AG09309 (cell line): ENCODE data around the gene TANC1.

Experiments used
- DNase-seq: peaks from one replicate; pipeline ENCODE4 v3.0.0-alpha.2; 2010; ENCODE audit warnings: low read depth
- H3K4me3 ChIP-seq: 2 replicates; pipeline ENCODE4 v1.5.1; 2011; ENCODE audit warnings: mild to moderate bottlenecking, low read depth, low read length, moderate library complexity; ENCODE audit not compliant: control insufficient read depth
- TF ChIP-seq, protein P1 (sequence below): IDR thresholded peaks from 2 replicates; pipeline ENCODE4 v1.5.1; 2011; ENCODE audit warnings: mild to moderate bottlenecking, low read depth, low read length, inconsistent platforms; ENCODE audit not compliant: insufficient read depth, control insufficient read depth; ENCODE audit errors: missing control alignments

The TANC1 gene

DNA sequence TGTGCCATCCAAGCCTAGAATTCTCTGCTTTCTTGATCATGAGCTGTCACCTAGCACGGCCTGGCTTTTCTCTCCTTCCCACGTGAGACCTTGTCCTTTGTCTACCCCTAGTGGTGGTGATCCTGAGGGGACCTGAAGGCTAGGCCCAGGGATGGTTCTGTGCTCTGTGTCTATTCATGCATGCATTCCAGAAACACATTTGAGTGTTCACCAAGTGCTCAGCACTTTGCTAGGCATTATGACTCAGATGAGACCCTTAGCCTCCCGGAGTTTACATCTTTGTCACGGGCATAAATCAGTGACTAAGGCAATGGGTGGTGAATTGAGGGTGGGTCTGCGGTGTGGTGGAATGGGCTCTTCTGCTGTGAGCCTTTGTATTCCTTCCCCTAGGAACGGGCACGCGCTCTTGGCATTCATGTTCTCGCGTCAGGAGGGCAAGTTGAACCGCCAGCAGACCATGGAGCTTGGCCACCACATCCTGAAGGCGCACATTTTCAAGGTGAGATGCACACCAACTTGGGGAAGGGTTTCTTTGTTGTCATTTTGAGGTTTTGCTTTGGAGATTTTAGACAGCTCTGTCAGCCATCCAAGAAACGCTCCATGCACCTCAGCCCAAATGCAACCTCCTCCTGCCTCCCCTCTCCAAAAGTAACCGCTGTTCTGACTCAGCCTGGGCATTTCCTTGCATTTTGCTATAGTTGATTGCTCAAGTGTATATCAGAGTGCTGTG is 217.1 kb downstream of the TANC1 start:
- DNase-seq, result no peak
- H3K4me3 ChIP-seq, result no peak overlapping the region
- TF ChIP-seq, protein P1, sequence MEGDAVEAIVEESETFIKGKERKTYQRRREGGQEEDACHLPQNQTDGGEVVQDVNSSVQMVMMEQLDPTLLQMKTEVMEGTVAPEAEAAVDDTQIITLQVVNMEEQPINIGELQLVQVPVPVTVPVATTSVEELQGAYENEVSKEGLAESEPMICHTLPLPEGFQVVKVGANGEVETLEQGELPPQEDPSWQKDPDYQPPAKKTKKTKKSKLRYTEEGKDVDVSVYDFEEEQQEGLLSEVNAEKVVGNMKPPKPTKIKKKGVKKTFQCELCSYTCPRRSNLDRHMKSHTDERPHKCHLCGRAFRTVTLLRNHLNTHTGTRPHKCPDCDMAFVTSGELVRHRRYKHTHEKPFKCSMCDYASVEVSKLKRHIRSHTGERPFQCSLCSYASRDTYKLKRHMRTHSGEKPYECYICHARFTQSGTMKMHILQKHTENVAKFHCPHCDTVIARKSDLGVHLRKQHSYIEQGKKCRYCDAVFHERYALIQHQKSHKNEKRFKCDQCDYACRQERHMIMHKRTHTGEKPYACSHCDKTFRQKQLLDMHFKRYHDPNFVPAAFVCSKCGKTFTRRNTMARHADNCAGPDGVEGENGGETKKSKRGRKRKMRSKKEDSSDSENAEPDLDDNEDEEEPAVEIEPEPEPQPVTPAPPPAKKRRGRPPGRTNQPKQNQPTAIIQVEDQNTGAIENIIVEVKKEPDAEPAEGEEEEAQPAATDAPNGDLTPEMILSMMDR, result peak; percentile 51

DNA sequence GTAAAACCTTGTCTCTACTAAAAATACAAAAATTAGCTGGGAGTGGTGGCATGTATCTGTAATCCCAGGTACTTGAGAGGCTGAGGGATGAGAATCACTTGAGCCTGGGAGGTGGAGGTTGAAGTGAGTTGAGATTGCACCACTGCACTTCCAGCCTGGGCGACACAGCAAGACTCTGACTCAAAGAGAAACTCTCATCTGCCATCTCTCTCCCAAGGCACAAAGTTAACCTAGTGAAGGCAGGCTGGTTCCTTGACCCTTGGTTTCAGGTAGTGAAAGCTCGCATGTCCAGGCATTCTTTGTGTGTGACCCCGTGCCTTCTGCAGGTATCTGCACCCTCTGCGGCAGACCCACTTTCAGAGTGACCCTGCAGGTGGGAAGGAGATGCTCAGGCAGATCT is 218.0 kb downstream of the TANC1 start:
- TF ChIP-seq, protein P1, result no peak
- no peak for DNase-seq
- H3K4me3 ChIP-seq, result no peak overlapping the region

DNA sequence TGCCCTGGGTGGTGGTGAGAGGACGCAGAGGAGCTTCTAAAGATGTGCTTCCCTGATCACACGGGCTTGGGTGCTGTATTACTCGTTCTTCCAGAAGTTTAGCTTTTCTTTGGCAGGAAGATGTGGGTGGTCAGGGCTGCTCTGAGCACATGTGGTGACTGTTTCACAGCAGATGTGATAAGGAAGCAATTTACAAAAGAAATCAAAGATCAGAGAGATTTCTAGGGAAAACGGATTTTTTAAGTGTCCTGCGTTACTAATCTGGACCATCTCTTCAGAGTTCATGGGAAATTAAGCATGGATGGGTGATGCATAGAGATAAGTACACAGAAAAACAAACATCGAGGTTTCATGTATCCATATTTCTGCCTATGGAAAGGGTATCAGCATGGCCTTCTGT is 218.7 kb downstream of the TANC1 start:
- no peak overlapping the region for H3K4me3 ChIP-seq
- TF ChIP-seq, protein P1, result no peak
- DNase-seq, result no peak

DNA sequence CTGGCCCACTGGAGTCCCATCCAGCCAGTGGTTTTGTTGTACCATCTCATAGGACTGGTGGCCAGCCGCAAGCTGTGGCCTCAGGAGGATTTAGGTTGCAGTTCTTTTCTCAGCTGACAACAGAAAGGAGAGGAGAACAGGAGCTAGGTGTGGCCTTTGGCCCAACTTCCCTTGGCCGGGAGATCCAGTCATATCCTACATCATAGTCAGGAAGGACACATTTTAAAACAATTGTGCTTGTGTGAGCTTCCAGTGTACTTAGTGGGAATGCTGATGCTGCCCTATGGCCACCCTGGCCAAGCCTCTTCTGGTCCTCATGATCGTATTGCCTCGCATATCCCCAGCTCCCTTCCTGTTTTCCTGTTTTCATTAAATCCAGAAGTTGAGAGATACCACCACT is 220.0 kb downstream of the TANC1 start:
- TF ChIP-seq, protein P1, result no peak
- no peak for DNase-seq
- H3K4me3 ChIP-seq, result no peak overlapping the region

- TF ChIP-seq, protein P1, result no peak
- no peak for DNase-seq
- no peak overlapping the region for H3K4me3 ChIP-seq
Observed at GRCh38 chr2:159192371-159192918, 224.0 kb downstream of the TANC1 start.

DNA sequence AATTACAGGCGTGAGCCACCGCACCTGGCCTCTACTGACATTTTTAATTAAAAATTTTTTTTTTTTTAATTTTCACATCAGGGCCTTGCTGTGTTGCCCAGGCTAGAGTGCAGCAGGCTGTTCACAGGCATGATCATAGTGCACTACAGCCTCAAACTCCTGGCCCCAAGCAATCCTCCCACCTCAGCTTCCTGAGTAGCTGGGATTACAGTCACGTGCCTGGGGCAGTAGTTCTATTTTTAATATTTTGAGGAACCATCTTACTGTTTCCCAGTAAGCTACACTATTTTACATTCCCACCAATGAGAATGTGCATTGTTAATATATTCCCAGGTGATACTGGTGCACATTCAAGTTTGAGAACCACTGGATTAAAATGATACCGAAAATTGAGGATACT is 225.4 kb downstream of the TANC1 start:
- DNase-seq, result no peak
- no peak overlapping the region for H3K4me3 ChIP-seq
- TF ChIP-seq, protein P1, result no peak

- TF ChIP-seq, protein P1, result no peak
- no peak overlapping the region for H3K4me3 ChIP-seq
- DNase-seq, result no peak
Observed at GRCh38 chr2:159194241-159194640, 225.8 kb downstream of the TANC1 start.
